Right renal pelvis (tissue), 4 donors: Measurements from ENCODE around the gene TIMM8B. TPM values are rescaled to one million over a fixed set of nuclear protein-coding genes. Genes with fewer than 3 reads are reported as not detected.
"Not testable (repeated sequence)": the region's sequence is repeated elsewhere in the genome, so short reads cannot be mapped to it uniquely, and the experiment has no call there.

Experiments
- DNase-seq, 4 donors: peaks; one replicate each; pipeline ENCODE4 v3.0.0-alpha.2; 2013; ENCODE audit warnings: low read depth in 4 of 4, low spot score in 3 of 4, missing footprints in 1 of 4
- polyA plus RNA-seq, 4 donors: library from polyadenylated mRNA; unstranded; fragments of 120-200 nt; gene quantifications; one replicate each; pipeline ENCODE4 v1.2.1, GENCODE V29; 2013; ENCODE audit not compliant: insufficient read length in 4 of 4

The TIMM8B gene
- polyA plus RNA-seq, 4 donors = 71.6 to 79.1 (median 74.8) TPM

DNA sequence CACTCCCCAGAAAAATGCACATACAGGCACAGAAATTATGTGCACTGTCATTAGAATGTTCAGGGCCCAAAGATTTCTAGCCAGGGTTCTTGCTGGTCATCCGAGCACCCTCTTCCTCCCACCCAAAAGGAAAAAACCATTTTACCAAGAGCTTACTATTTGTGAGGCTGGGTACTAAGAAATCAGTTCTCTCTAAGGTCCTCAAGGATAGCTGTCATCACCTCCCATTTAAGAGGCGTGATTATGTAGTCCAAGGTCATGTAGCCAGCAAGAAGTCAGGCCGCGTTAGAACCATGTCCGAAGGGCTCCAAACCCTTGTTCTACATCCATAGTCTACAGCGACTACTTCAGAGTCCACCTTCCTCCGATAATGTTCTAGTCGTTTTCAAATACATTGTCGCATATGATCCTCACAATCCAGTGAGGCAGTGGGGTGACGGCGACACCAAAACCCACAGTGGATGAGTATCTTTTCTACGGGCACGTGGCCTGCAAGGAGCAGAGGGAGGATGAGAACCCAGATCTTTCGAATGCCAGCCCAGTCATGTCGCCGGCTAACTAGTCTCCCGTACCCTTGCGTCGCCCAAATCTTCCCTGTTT, 634 bp downstream of the TIMM8B start:
- peak in 1 of 4 donors; percentile 2 for DNase-seq

DNA sequence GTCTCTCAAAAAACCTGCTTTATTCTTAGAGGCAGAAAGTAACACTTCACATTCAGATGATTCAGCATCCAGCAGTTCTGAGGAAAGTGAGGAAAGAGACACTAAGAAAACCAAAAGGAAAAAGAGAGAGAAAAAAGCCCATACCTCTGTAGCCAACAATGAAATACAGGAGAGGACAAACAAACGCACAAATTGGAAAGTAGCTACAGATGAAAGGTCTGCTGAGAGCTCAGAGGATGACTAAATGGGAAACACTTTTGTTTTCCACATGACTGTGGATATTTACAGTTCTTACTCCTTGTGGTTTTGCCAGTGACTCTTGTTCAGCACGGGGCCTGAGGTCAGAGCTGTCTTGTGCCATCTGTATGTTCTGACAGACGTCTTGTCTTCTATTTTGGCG, 3.8 kb downstream of the TIMM8B start:
- no peak for DNase-seq

DNA sequence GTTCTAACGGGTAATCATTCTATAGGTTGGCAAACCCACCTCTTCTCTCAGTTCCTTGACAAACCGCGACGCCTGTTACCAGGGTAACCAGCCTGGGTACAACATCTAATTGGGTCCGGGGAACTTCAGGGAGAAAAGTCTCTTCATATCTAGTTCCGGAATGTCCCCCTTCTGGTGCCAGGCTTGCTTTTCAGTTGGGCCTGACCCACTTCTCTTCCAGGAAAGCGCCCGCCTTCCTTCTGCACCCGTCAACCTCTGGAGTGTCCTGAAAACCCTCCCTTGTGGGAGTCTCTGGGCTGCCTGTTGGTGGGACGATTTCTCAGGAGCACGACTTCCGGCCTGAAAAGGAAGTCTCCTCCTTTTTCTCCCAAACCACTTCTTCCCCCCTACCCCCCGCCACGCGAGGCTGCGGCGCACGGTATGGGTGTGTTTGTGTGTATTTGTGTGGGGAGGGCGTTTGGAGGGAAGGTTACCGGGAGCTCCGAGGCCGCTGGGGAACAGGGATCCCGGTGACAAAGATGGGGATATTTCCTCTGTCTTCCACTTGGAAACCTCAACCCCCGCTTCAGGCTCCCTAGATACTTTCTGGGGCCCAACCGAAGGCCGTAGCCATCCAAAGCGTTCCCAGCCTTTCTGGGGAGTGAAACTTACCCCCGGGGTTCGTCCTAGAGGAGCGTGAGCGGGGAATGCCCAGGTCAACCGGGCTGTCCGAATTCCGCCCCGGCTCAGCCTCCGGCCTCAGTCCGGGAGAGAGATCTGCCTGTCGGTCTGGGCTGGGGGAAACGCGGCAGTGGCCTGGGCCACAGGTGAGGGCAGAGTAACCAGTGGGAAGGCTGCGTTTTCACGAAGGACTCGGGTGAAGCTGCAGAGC, 12.4 kb downstream of the TIMM8B start, which contains the start of the genes NKAPD1 and PIH1D2:
Gene NKAPD1 (plus strand): TSS at position 359 of the 871 bp plus-strand sequence. CDS start 1,276 bp downstream, outside the sequence.
Gene PIH1D2 (minus strand): TSS at position 77 of the 871 bp plus-strand sequence. CDS start 843 bp downstream, outside the sequence.
- DNase-seq = peak; percentile 76 to 86 (median 84)

DNA sequence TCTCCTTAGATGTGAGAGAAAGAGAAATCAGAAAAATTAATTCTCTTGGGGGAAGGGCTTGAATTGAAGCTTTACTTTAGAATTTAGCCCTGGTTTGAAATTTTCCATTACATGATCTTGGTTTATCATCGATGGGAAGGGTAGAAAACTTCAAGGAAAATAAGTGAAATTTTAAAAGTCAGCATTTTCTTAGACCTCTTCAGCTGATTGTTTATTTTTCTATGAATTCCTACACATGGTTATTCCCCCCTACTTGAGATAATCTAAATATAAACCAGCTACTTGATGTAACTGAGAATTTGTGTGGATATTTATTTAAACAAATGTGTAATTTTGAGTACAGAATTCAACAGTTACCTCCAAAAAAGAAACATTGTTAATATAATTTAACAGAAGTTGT, 23.6 kb downstream of the TIMM8B start:
- no peak for DNase-seq

DNA sequence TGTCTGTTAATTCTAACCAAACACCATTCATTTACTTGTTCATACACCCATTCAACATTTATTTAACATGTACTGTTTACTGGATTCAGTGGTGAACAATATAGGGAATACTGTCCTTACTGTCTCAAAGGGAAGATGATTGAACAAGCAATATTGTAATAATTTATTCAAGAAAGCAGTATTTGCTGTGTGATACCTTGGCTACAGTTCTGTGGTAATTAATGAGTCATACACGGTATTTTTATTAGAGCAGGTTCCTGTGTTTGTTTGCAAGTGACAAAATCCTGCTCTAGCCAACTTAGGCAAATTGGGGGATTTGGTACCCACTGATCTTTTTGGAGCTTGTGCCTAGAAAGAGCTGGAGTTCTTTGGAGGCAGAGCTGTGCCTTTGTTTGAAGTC, 28.5 kb downstream of the TIMM8B start:
- DNase-seq = no peak

DNA sequence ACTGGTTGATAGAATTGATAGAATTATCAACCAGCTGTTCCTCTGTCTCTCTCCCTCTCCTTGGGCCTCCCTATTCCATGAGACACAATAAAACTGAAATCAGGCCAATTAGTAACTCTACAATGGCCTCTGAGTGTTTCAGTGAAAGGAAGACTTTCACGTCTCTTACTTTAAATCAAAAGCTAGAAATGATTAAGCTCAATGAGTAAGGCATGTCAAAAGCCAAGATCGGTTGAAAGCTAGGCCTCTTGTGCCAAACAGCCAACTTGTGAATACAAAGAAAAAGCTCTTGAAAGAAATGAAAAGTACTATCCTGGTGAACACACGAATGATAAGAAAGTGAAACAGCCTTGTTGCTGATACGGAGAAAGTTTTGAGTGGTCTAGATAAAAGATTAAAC, 29.4 kb downstream of the TIMM8B start:
- DNase-seq = no peak

DNA sequence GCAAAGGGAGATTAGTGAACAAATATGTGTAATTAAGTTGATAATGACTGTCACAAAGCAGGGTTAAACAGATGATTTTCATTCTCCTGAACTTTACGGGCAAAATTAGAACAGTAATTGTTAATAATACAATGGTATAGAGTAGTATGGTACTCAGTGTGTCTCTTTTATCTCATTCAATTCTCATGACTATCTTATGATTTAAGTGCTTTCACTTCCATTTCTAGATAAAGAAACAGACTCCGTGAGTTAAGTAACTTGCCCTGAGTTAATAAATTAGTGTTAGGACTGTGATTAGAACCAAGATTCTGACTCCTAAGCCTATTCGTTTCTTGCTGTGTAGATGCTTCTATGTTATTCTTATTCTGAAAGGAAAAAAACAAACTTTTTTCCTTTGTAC, 34.8 kb downstream of the TIMM8B start:
- DNase-seq = no peak

DNA sequence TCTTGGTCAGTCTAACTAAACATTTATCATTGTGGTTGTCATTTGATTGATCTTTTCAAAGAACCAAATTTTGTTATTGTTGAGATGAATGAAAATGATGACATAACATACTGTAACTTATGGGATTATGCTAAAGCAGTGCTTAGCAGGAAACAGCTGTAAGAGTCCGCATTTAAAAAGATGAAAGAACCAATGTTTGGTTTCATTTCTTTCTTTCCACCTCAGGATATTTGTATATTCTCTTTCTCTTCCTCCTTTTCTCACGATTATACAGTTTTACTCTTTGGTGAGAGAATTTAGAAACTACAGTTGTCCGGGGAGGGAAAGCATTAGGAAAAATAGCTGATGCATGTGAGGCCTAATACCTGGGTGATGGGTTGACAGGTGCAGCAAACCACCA, 35.8 kb downstream of the TIMM8B start:
- no peak for DNase-seq

DNA sequence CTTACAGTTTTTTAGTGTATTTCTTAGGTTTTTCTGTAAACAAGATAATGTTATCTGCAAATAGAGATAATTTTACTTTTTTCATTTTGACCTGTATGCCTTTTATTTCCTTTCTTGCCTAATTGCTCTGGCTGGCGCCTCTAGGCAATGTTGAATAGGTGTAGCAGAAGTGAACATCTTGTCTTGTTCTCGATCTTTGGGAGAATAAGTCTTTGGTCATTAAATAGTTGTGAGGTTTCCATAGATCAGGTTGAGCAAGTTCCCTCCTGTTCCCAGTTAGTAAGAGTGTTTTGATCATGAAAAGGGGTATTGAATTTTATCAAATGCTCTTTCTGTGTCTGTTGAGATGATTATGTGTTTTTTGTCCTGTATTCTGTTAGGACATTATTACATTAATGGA, 36.8 kb downstream of the TIMM8B start:
- DNase-seq = no peak

DNA sequence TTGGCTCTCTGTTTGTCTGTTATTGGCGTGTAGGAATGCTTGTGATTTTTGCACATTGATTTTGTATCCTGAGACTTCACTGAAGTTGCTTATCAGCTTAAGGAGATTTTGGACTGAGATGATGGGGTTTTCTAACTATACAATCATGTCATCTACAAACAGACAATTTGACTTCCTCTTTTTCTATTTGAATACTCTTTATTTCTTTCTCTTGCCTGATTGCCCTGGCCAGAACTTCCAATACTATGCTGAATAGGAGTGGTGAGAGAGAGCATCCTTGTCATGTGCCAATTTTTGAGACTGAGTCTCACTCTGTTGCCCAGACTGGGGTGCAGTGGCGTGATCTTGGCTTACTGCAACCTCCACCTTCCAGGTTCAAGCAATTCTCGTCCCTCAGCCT, 38.3 kb downstream of the TIMM8B start:
- DNase-seq = not testable (repeated sequence)

DNA sequence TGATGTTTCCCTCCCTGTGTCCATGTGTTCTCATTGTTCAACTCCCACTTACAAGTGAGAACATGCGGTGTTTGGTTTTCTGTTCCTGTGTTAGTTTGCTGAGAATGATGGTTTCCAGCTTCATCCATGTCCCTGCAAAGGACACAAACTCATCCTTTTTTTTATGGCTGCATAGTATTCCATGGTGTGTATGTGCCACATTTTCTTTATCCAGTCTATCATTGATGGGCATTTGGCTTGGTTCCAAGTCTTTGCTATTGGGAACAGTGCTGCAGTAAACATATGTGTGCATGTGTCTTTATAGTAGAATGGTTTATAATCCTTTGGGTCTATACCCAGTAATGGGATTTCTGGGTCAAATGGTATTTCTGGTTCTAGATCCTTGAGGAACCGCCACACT, 39.9 kb downstream of the TIMM8B start:
- not testable (repeated sequence) for DNase-seq

DNA sequence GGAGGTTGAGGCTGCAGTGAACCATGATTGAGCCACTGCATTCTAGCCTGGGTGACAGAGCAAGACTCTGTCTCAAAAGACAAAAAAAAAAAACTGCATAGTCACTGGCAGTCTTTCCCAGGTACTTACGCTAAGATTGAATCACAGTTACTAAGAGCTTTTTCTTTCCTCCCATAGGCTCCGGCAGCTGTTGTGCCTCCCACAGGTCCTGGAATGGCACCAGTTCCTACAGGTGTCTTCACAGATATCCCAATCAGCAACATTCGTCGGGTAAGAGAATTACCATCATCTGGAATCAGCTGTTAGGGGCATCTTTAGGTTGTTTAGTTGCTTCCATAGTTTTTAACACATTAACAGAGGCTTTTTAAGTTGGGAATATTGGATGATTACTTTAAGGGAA, 41.6 kb downstream of the TIMM8B start:
- DNase-seq = no peak

DNA sequence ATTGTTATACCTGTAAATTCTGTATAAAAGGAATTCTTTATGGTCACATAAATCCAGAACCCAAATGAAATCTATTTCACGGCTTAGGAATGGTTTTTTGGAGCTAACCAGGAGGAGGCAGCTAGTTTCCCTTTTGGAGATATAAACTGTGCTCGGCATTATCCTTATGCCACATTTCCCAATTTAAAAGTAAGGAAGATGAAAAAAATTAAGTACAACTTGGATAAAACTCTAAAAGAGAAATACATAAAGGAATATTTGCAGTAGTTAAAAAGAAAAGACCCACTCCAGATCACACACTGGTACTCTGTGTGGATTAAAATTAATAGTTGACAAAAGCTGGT, 43.6 kb downstream of the TIMM8B start:
- DNase-seq = no peak

DNA sequence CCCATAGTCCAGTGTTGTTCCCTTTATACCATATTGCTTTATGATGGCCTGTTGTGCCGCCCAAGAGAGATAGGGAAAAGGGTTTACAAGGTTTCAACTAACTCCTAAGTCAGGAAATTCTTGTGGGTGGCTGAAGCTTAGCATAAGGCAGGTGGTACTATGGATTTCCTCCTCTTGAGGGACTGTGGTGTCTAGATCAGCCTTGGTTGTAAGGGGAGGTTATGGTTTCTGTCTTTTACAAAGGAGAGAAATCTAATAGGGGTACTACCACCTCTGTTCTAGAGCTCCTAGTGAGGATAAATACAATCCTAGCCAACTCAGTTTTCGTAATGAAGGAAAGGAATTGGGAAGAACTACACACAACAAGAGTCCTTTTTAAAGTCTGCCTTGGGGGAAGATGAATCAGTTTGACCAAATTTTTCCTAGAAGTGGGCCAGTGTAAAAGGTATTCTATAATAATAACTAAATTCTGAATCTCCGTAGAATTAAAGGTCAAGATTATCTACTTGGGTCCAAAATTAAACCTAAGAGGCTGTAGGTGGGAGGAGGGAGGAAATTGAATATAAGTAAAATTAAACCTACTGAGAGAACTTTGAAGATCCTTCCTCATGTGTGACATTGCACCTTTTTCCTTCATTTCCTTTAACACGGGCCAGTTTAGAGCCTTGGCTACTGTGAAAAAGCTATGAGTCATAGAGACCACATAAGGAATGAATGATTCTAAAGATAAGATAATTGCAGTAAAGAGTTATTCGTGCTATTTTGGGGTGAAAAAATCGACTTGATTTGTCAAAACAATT, 44.2 kb downstream of the TIMM8B start:
- no peak for DNase-seq

DNA sequence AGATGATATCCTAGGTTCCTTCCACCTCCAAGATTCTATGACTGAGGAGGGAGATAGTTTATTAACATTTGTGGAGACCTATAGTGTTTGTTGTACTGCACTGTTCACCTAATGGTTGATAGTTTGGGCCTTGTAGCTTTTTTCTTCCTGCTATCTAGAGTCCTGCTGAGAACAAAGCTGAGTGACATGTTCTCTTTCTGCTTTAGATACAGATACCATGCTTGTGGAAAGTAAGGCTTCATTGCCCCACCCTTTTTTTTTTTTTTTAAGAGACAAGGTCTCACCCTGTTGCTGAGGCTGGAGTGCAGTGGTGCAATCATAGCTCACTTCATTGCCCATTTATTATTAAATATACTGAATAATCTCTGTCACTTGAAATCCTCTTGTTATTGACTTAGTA, 49.0 kb downstream of the TIMM8B start:
- DNase-seq = no peak

Other genes with a start within 250 kb of the TIMM8B start
- 10 to 100 TPM; 40.3 to 50.2 (median 46.2) TPM for gene ALG9, start 215.2 kb downstream of the TIMM8B start, polyA plus RNA-seq
- gene FDXACB1, start 207.6 kb downstream of the TIMM8B start, polyA plus RNA-seq = 1 to 10 TPM; 5.4 to 6.9 (median 6.2) TPM
- 10 to 100 TPM; 45.5 to 55.0 (median 49.5) TPM for gene CFAP68, start 207.2 kb downstream of the TIMM8B start, polyA plus RNA-seq
- 10 to 100 TPM; 49.9 to 71.0 (median 58.3) TPM for gene CRYAB, start 175.0 kb downstream of the TIMM8B start, polyA plus RNA-seq
- 1 to 10 TPM; 1.1 to 2.7 (median 2.1) TPM for gene HSPB2, start 174.0 kb downstream of the TIMM8B start, polyA plus RNA-seq
- 10 to 100 TPM; 11.0 to 12.8 (median 12.0) TPM for gene C11orf52, start 167.8 kb downstream of the TIMM8B start, polyA plus RNA-seq
- gene DIXDC1, start 149.4 kb downstream of the TIMM8B start, polyA plus RNA-seq = 10 to 100 TPM; 17.6 to 21.4 (median 19.3) TPM
- 10 to 100 TPM; 47.1 to 60.2 (median 57.4) TPM for gene DLAT, start 61.3 kb downstream of the TIMM8B start, polyA plus RNA-seq
- gene PIH1D2, start 12.7 kb downstream of the TIMM8B start, polyA plus RNA-seq = 10 to 100 TPM in 2 of 4 donors, 1 to 10 TPM in 2; 8.6 to 12.5 (median 9.8) TPM
- 10 to 100 TPM; 43.8 to 56.5 (median 50.4) TPM for gene NKAPD1, start 12.5 kb downstream of the TIMM8B start, polyA plus RNA-seq
- gene SDHD, start 117 bp upstream of the TIMM8B start, polyA plus RNA-seq = 100 to 1,000 TPM; 200 to 228 (median 215) TPM
- gene IL18, start 77.3 kb upstream of the TIMM8B start, polyA plus RNA-seq = 10 to 100 TPM in 1 of 4 donors, 1 to 10 TPM in 3; 6.3 to 11.2 (median 8.8) TPM
- under 1 TPM in 2 of 4 donors, not detected in 2; 0.17 to 0.28 TPM for gene TEX12, start 80.6 kb upstream of the TIMM8B start, polyA plus RNA-seq
- 1 to 10 TPM; 3.1 to 4.3 (median 3.8) TPM for gene BCO2, start 88.8 kb upstream of the TIMM8B start, polyA plus RNA-seq
- gene PTS, start 139.7 kb upstream of the TIMM8B start, polyA plus RNA-seq = 10 to 100 TPM; 45.9 to 58.4 (median 54.8) TPM
- under 1 TPM in 1 of 4 donors, not detected in 3; 0.04 TPM for gene PLET1, start 174.1 kb upstream of the TIMM8B start, polyA plus RNA-seq